T1000 (cell line): Measurements from ENCODE around the gene DCAF4.
"Not testable (repeated sequence)": the region's sequence is repeated elsewhere in the genome, so short reads cannot be mapped to it uniquely, and the experiment has no call there.

ENCODE experiments used
- DNase-seq: peaks from one replicate; lab custom pipeline; 2025; ENCODE audit warnings: mixed read lengths; lab: John Stamatoyannopoulos, UW

Gene DCAF4

GRCh38 chr14:72970824-72971434 lies 44.7 kb downstream of the DCAF4 start:
- DNase-seq, result no peak

- no peak for DNase-seq
Measured at GRCh38 chr14:72974661-72975060, 48.4 kb downstream of the DCAF4 start.

- DNase-seq, result no peak
Measured at GRCh38 chr14:72975770-72976169, 49.5 kb downstream of the DCAF4 start.

- no peak for DNase-seq
Measured at GRCh38 chr14:72978856-72979255, 52.6 kb downstream of the DCAF4 start.

GRCh38 chr14:72980863-72981262 lies 54.6 kb downstream of the DCAF4 start:
- no peak for DNase-seq

GRCh38 chr14:72982146-72982708 lies 56.0 kb downstream of the DCAF4 start:
- no peak for DNase-seq

GRCh38 chr14:72986214-72986613 lies 60.0 kb downstream of the DCAF4 start:
- DNase-seq, result no peak

- no peak for DNase-seq
Measured at GRCh38 chr14:72986857-72987256, 60.6 kb downstream of the DCAF4 start.

GRCh38 chr14:72990171-72990570 lies 63.9 kb downstream of the DCAF4 start:
- DNase-seq, result no peak

- no peak for DNase-seq
Measured at GRCh38 chr14:72996916-72997315, 70.7 kb downstream of the DCAF4 start.

- no peak for DNase-seq
Measured at GRCh38 chr14:72998252-72998903, 72.1 kb downstream of the DCAF4 start.

- DNase-seq, result no peak
Measured at GRCh38 chr14:72999316-72999715, 73.1 kb downstream of the DCAF4 start.

- no peak for DNase-seq
Measured at GRCh38 chr14:73000073-73000472, 73.8 kb downstream of the DCAF4 start.

- DNase-seq, result no peak
Measured at GRCh38 chr14:73003681-73004080, 77.4 kb downstream of the DCAF4 start.

GRCh38 chr14:73004641-73005040 lies 78.4 kb downstream of the DCAF4 start:
- not testable (repeated sequence) for DNase-seq

- no peak for DNase-seq
Measured at GRCh38 chr14:73007835-73008234, 81.6 kb downstream of the DCAF4 start.

GRCh38 chr14:73008501-73008900 lies 82.2 kb downstream of the DCAF4 start:
- DNase-seq, result no peak
